Measurements from ENCODE around the gene MARCHF3.

Gene MARCHF3

GRCh38 chr5:126819253-126819652 lies 211.1 kb downstream of the MARCHF3 start:
- in situ Hi-C loops (cut with MboI; ENCODE audit: low sequenced_read_pairs): no loop called here

DNA sequence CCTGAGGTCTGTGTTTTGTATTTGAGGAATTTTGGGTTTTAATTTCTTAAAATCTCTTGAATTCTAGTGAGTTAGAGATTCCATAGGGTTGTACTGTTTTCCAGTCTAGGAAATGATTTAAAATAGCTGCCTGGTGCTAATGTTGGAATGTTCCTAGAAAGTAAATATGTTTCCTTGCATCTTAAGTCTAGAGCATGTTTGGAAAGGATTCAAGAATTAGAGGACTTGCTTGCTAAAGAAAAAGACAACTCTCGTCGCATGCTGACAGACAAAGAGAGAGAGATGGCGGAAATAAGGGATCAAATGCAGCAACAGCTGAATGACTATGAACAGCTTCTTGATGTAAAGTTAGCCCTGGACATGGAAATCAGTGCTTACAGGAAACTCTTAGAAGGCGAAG lies 211.6 kb downstream of the MARCHF3 start:
- in situ Hi-C loops (cut with MboI; ENCODE audit: low sequenced_read_pairs): no loop called here
